Stimulated activated CD8-positive, alpha-beta memory T cell treated with anti-CD3 and anti-CD28 coated beads, Interleukin-15, amount 100 ng/mL, for 24 hours (primary cell): ENCODE measurements around the gene CAMTA1.

ENCODE experiments used
- DNase-seq: peaks from one replicate; pipeline ENCODE4 v3.0.0-alpha.2; 2020; ENCODE audit warnings: low read depth

CAMTA1 gene

DNA sequence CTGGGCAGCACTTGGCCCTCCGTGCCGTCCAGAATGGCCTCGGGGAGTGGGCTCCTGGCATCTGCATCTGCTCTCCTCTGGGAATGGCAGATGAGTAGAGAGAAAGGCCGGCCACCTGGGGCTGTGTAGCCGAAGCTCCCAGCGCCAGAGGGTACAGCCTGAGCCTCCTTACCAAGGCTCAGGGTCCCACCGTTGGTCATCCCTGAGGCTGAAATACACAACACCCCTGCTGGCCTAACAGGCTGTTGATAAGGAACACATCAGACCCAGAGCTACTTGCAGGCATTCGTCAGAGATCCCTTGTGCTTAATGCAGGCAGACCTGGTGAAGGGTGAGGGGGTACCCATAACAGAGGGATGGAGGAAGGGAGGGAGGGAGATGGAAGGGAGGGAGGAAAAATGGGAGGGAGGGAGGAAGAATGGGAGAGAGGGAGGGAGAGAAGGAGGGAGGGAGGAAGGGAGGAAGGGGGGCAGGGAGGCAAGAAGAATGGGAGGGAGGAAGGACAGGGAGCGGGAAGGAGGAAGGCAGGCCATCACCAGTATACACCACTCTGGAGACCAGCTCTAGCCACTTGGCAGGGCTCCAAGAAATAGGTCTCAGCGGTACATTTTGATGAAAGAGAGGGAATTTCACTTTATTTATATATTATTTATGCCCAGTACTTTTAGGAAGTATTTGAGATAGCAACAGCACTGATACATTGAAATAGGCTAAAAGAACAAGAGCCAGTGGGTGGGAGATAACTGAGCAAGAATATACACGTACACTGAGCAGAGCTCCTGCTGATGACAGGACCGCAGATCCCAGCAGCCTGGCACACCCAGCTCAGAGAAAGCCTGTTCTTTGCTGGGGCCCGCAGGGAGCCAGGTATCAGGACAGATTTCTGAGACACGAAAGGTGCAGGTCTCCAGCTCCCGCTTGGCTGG is 670.8 kb downstream of the CAMTA1 start:
- no peak for DNase-seq

GRCh38 chr1:7456722-7457082 is 671.4 kb downstream of the CAMTA1 start:
- no peak for DNase-seq

DNA sequence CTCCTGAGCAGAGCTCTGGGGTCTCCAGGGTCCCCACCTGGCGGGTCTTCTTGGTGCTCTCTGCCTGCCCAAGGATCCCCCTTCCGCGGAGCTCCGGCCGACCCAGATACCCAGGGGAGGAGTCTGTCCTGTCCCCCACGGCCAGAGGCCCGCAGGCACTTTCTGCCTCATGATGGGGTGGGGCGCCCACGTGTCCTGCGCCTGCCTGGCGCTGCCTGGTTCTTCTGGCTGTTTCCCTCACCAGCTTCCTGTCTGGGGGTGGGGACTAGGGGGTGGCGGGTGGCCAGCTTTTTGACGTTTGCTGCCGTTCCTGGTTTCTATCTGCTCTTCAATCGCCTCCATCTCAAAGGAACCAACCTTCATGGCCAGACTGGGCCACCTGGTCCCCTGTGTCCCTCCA is 672.6 kb downstream of the CAMTA1 start:
- DNase-seq, result no peak

DNA sequence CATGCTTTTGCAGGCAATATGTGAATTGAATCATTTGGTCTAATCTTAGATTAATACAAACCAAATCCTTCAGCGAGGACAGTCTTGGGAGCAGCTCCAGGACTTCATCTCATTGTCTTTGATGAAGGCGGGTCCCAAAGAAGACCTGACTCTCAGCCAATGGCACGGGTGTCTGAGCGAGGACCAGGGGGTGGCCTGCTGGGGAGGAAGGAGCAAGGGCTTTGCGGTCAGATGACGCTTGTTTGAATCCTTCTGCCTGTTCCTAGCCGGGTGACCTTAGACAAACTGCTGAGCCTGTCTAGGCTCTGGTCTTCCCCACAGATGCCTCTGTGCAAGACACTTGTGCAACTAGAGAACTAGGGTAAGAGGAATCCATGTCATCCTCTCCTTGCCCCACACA is 673.7 kb downstream of the CAMTA1 start:
- no peak for DNase-seq

- no peak for DNase-seq
Observed at GRCh38 chr1:7459914-7460313, 674.7 kb downstream of the CAMTA1 start.

GRCh38 chr1:7460807-7461206 is 675.6 kb downstream of the CAMTA1 start:
- no peak for DNase-seq

DNA sequence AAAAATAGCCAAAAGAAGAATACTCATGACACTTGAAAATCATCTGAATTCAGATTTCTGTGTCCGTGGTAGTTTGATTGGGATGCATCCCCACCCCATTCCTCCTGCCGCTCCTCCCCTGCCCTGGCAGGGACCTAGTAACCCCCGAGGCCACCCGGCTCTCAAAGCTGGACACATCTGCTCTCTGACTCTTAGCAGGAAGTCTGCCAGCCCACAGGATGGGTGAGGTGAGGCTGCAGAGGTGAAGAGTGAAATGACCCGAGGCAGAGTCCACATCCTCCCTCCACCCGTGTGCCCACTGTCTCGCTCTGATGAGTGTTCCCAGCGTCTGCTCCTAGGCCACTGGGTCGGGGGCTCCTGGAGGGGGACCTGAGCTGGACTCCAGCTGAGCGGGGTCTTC is 677.4 kb downstream of the CAMTA1 start:
- DNase-seq, result no peak

DNA sequence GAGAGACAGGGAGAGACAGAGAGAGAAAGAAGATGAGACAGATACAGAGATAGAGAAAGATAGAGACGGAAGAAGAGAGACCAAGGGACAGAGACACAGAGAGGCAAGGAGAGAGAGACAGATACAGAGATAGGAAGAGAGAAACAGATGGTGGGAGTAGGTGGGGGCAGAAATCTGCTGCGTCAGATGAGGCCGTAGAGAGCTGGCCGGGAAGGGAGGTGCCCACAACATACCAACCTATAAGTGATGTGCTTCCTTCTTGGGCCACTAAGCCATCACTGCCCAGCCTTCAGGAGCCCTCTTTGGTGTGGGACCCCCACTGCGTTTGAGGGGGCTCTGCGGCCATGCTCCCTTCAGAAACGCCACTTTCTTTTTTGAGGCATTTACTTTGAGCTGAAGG is 678.3 kb downstream of the CAMTA1 start:
- DNase-seq, result no peak

GRCh38 chr1:7464736-7465135 is 679.5 kb downstream of the CAMTA1 start:
- DNase-seq, result no peak

GRCh38 chr1:7467476-7468175 is 682.4 kb downstream of the CAMTA1 start:
- no peak for DNase-seq

DNA sequence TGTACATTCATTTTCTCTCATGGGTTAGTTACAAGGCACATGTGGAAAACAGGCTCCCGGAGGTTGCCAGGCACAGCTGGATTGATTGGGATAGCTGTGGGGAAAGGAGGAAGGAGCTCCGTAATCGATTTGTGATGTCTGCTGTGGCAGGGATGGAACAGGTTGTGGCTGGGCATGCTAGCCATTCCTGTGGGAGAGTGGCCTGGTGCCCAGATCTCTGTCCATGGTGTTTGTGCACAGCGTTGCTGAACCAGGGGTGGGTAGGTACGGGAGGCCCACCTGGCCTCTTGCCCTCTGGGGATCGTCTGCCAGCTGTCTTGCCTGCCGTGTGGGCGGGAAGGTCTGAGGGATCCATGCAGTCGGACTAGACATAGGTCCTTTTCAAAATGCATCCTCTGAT is 683.0 kb downstream of the CAMTA1 start:
- no peak for DNase-seq

DNA sequence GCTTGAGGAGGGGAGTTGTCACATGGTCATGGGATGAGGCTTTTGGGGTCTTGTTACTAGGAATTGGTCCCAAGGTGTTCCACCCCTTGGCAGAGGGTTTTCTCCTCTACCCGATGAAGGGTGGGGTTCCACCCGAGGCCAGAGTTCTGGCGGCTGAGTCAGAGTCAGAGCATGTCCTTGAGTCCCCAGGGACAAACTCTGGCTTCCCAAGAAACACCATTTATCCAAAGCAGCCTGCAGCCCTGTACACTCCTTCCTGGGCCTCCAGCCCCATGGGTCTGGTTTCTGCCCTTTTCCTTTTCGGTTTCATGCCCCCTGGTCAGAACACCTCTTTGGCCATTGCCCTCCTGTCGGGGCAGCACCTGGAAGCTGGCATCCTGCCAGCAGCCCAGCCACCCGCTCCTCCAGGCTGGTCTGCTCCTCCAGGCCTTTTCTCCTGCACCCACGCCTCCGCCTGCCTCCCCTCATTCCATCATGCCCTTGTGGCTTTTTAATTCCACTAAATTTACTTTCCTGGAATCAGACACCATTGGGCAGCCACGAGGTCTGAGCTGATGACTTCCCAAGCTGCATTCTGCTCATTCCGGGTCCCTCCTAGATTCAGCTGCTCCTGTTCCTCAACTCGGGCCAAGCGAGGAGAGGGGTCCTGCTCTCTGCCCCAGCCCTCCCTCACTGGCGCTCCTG is 684.1 kb downstream of the CAMTA1 start:
- DNase-seq, result no peak

DNA sequence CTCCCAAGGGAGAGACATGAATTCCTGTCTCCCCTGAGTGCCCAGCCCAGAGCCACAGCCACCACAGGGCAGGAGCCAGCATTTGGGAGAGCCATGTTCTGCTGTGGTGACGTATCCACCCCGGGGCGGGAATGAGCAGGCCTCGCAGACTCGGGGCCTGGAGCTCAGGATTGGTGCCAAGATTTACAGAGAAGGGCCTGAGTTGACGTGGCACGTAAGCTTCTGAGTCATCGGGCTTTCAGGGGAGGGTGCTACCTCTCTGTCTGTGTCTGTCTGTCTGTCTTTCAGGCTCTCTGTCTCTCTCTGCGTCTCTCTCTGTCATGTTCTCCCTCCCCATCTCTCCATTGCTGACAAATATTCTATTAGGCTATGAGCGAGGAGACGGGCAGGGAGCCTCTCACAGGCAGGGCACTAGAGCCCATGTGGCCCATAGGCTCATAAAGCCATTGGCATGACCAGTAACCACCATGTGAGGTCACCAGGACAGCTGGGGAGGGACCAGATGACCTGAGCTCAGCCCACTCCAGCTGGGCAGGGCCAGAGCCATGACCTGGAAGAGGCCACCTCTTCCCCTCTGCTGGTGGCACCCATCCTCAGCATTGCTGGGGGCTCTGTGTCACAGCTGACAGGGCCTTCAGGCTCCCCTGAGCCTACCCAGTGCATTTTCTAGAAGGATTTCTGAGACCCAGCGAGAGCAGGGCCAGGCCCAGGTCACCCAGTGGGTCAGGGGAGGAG is 685.8 kb downstream of the CAMTA1 start:
- DNase-seq, result no peak

GRCh38 chr1:7471836-7472235 is 686.6 kb downstream of the CAMTA1 start:
- no peak for DNase-seq

DNA sequence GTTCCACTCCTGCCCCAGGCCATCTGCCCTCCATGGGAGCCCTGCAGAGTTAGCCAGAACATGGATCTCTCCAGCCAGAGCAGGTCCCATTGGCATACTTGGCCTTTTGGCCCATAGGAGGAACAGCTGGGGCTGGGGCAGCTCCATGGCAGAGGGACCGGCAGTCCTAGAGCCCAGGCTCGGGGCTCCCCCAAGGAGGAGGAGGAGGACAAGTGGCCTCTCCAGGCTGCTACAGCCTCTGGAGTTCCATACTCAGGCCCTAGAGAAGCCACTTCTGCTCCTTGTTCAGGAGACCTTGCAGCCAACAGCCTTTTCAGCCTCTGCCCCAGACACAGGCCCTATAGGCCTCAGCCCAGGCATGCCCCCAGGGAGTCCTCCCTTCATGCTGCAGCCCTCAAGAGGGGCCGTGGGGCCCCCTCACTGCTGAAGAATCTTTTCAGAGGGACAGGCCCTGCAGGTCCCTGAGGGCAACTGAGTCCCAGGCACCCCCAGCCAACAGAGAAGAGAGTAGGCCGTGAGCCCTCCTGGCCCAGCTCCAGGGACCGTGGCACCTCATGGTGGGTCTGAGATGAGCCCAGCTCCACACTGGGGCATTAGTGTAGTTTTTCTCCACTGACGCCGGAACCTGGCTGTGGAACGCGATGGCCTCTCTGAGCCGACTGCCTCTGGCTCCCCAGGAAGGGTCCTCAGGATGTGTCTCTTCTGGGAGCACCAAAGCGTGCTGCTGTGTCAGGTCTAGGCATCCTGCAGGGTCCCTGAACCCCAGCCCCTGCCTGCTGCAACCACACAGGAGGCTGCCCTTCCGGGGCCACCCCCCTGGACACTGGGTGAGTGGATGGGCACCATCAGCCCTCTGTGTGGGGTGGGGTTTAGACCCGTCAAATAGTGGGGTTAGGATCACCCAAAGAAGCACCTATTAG is 688.2 kb downstream of the CAMTA1 start:
- DNase-seq, result no peak

DNA sequence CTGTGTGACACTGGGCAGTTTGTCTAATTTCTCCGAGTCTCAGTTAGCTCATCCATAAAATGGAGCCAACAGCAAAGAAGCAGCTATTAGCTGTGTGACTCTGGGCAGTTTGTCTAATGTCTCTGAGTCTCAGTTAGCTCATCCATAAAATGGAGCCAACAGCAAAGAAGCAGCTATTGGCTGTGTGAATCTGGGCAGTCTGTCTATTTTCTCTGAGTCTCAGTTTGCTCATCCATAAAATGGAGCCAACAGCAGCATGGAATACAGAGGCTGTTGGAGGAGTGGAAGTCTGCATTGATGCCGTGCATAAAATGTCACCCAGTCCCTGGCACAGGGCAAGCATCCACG is 688.9 kb downstream of the CAMTA1 start:
- no peak for DNase-seq

DNA sequence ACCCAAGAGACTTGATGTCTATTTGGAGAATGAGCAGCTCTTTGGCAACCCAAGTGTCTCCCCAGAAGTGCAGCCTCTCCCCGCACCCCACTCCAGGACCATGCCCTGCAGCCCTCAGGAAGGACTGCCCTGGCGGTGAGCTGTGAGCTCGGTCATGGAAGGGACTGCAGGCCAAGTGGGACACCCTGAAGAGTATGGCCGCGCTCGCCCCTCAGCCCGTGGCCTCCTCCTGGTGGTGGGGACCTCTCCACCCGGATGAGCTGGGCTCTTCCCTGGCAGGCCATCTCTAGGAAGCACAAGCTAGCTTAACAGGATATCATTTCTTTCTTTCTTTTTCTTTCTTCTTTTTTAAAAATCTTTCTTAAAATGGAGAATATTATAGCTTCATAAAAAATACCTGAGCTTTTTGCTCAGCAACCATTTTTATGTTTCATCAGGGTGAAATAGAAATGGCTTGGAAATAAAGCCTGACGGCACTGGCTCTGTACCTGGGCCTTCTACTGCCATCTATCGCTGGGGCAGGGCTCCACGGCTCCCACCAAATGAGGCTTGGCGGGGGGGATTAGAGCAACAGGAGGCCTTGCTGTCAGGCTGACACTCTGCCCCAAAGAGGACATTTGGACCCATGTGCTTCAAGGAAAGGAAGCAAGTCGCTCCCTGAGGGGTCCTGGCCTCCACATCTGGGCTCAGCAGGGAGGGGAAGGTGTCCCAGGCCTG is 689.7 kb downstream of the CAMTA1 start:
- DNase-seq, result no peak

- no peak for DNase-seq
Observed at GRCh38 chr1:7475691-7476090, 690.4 kb downstream of the CAMTA1 start.

DNA sequence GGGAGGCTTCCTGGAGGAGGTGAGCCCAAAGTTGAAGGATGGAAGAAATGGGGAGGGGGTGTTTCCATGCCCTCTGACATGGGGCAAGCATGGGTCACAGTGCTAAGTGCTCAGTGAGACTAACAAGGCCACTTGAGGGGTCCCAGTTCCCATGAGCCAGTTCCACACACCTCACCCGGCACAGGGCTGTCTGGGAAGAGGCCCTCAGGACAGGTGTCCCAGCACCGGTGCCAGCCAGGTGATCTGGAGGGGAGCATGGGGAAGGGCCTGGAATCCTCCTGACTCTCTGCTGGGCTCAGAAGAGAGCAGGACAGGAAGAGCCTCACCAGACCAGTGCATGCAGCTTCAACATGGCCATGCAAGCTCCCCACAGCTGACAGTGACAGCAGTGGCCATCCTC is 691.1 kb downstream of the CAMTA1 start:
- no peak for DNase-seq

GRCh38 chr1:7476861-7477547 is 691.8 kb downstream of the CAMTA1 start:
- no peak for DNase-seq
